ENCODE measurements around the gene UNC5B. TPM values are rescaled to one million over a fixed set of nuclear protein-coding genes. Genes with fewer than 3 reads are reported as not detected.

UNC5B gene
- total RNA-seq, 1 donor = 135 TPM

DNA sequence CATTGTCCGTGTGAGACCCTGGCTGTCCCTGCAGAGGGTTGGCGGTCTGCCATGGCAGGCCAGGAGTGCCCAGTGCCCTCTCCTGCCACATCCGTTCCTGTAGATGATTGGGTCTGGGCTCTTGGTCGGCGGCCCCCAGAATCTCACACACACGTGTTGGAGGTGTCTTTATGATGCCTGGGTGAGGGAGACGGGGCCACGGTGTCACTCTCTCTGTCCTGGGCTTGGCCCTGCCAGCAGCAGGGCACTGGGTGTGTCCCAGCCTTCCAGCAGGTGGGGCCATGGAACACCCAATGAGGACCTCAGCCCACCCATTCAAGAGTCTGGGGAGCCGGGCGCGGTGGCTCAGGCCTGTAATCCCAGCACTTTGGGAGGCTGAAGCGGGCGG lies 30.2 kb downstream of the UNC5B start:
- H3K9me3 ChIP-seq (ENCODE audit: low read depth, low read length) = no peaks in the 10 kb centered on the region
- DNase-seq (ENCODE audit: insufficient read length, low spot score, missing footprints) = no peak
- peaks cover 33% of the 10 kb centered on the region for H3K79me2 ChIP-seq (ENCODE audit: insufficient read depth, low read length)
- no peaks in the 10 kb centered on the region for H3K36me3 ChIP-seq (ENCODE audit: insufficient read depth, low read length)
- H3K27ac ChIP-seq (ENCODE audit: low read depth, low read length) = no peak overlapping the region
- peaks cover 73% of the 10 kb centered on the region for H3K4me1 ChIP-seq (ENCODE audit: insufficient read depth, low read length)
- no peaks in the 10 kb centered on the region for H3K27me3 ChIP-seq (ENCODE audit: insufficient read depth, low read length)
- H3K4me2 ChIP-seq (ENCODE audit: insufficient read depth, low read length) = peak overlapping the region; percentile 54
- TF ChIP-seq CTCF (IDR thresholded peaks at IDR 0.05; ENCODE audit: extremely low read depth, low read depth, low read length) = no peak
- H4K20me1 ChIP-seq (ENCODE audit: insufficient read depth, low read length) = peaks cover 25% of the 10 kb centered on the region
- H3K4me3 ChIP-seq (ENCODE audit: insufficient read depth, low read length) = no peak overlapping the region
- H2AFZ ChIP-seq (ENCODE audit: low read length) = peak overlapping the region; percentile 47

DNA sequence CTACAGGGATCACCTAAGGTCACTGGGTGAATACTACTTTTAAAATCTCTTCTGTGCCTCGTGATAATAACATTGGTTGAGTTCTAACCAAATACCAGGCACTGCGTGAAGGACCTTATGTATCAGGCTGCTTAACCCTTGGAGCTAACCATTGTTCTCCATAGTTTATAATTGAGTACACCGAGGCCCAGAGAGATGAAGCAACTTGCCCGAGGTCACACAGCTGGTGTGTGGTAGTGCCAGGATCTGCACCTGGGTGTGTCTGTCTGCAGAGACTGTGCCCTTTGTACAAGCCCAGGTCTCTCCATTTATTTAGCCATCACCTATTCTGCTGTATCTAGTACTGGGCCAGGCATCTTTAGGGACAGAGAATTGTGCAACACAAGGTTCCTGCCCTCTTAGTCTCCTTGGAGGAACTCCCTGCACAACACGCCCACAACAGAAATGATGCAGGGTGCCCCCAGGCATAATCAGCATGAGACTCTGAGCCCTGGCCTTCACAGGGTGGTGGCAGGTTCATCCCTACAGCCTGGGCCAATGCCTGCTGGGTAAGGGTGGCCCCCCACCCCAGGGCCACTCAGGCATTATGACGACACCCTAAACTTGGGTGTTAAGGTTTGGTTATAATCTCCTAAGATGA lies 31.5 kb downstream of the UNC5B start:
- Histone ChIP-seq H3K4me3 (ENCODE audit: insufficient read depth, low read length) (peak overlapping the region; percentile 48), H3K79me2 (ENCODE audit: insufficient read depth, low read length) (peaks cover 27% of the 10 kb centered on the region), H3K27ac (ENCODE audit: low read depth, low read length) (peak overlapping the region; percentile 71), H3K36me3 (ENCODE audit: insufficient read depth, low read length) (no peaks in the 10 kb centered on the region), H4K20me1 (ENCODE audit: insufficient read depth, low read length) (peaks cover 25% of the 10 kb centered on the region), H2AFZ (ENCODE audit: low read length) (no peak overlapping the region), H3K27me3 (ENCODE audit: insufficient read depth, low read length) (no peaks in the 10 kb centered on the region), H3K4me1 (ENCODE audit: insufficient read depth, low read length) (peaks cover 62% of the 10 kb centered on the region), H3K9me3 (ENCODE audit: low read depth, low read length) (no peaks in the 10 kb centered on the region), H3K4me2 (ENCODE audit: insufficient read depth, low read length) (peak overlapping the region; percentile 78)
- peak; percentile 81 for DNase-seq (ENCODE audit: insufficient read length, low spot score, missing footprints)
- TF ChIP-seq CTCF (IDR thresholded peaks at IDR 0.05; ENCODE audit: extremely low read depth, low read depth, low read length) = no peak

GRCh38 chr10:71244431-71245419 lies 32.4 kb downstream of the UNC5B start:
- Histone ChIP-seq H3K4me3 (ENCODE audit: insufficient read depth, low read length) (peak overlapping the region; percentile 48), H3K36me3 (ENCODE audit: insufficient read depth, low read length) (no peaks in the 10 kb centered on the region), H3K27ac (ENCODE audit: low read depth, low read length) (peak overlapping the region; percentile 71), H2AFZ (ENCODE audit: low read length) (peak overlapping the region; percentile 17), H3K9me3 (ENCODE audit: low read depth, low read length) (no peaks in the 10 kb centered on the region), H3K27me3 (ENCODE audit: insufficient read depth, low read length) (no peaks in the 10 kb centered on the region), H3K4me2 (ENCODE audit: insufficient read depth, low read length) (peak overlapping the region; percentile 78), H3K4me1 (ENCODE audit: insufficient read depth, low read length) (peaks cover 60% of the 10 kb centered on the region), H4K20me1 (ENCODE audit: insufficient read depth, low read length) (peaks cover 30% of the 10 kb centered on the region), H3K79me2 (ENCODE audit: insufficient read depth, low read length) (peaks cover 22% of the 10 kb centered on the region)
- peak; percentile 94 for DNase-seq (ENCODE audit: insufficient read length, low spot score, missing footprints)
- TF ChIP-seq CTCF (IDR thresholded peaks at IDR 0.05; ENCODE audit: extremely low read depth, low read depth, low read length) = no peak
